Peyer's patch (tissue), 4 donors: ENCODE measurements around the gene MAP3K3. TPM values are rescaled to one million over a fixed set of nuclear protein-coding genes. Genes with fewer than 3 reads are reported as not detected.

Source experiments
- DNase-seq, 3 donors: peaks; one replicate each; pipeline ENCODE4 v3.0.0-alpha.2; 2017 to 2019
- H3K27ac ChIP-seq, 4 donors: fragments of 200-600 bp; sonication (generic); one replicate each; pipeline ENCODE4 v1.5.1; 2016 to 2019
- H3K27me3 ChIP-seq, 2 donors: fragments of 200-600 bp; sonication (generic); one replicate each; pipeline ENCODE4 v1.5.1; 2019
- H3K36me3 ChIP-seq, 3 donors: fragments of 200-600 bp; sonication (generic); one replicate each; pipeline ENCODE4 v1.5.1; 2016 to 2019
- H3K4me1 ChIP-seq, 4 donors: fragments of 200-600 bp; sonication (generic); one replicate each; pipeline ENCODE4 v1.5.1; 2016 to 2019
- H3K4me3 ChIP-seq, 4 donors: fragments of 200-600 bp; sonication (generic); 1 replicate in 3 of 4; 2 replicates in 1 of 4; pipeline ENCODE4 v1.5.1; 2016 to 2019; ENCODE audit warnings: mild to moderate bottlenecking in 1 of 4
- H3K9me3 ChIP-seq, 4 donors: fragments of 200-600 bp; sonication (generic); one replicate each; pipeline ENCODE4 v1.5.1; 2016 to 2019; ENCODE audit warnings: mild to moderate bottlenecking in 1 of 4
- CTCF ChIP-seq, 6 experiments: fragments of 450-650 bp in 4 of 6; fragments of 200-600 bp in 2 of 6; sonication (generic) in 1 of 6; IDR thresholded peaks; one replicate each; pipeline ENCODE4 v1.5.1; 2017 to 2019; ENCODE audit warnings: antibody characterized with exemption in 6 of 6, mild to moderate bottlenecking in 3 of 6, moderate library complexity in 1 of 6
- POLR2A ChIP-seq, 2 donors: fragments of 450-650 bp; IDR thresholded peaks; one replicate each; pipeline ENCODE4 v1.5.1; 2017; ENCODE audit warnings: antibody characterized with exemption in 2 of 2, mild to moderate bottlenecking in 2 of 2, moderate library complexity in 2 of 2
- total RNA-seq, 4 donors: library from RNA; depleted of rRNA; stranded (reverse); fragments of >200 nt; gene quantifications; one replicate each; pipeline ENCODE4 v1.1.0, GENCODE V29; 2016

MAP3K3 gene
- total RNA-seq, 4 donors from 2014 or later: 17.3 to 61.9 (median 39.2) TPM

GRCh38 chr17:63596856-63597586, 25.2 kb upstream of the MAP3K3 start:
- no peak for DNase-seq
- TF ChIP-seq CTCF (IDR thresholded peaks at IDR 0.05): no peak
- TF ChIP-seq POLR2A (IDR thresholded peaks at IDR 0.05): no peak
- Histone ChIP-seq H3K36me3 (peaks cover 0 to 10% (median 0%) of the 10 kb centered on the region in 3 donors), H3K27ac (no peak overlapping the region), H3K9me3 (no peaks in the 10 kb centered on the region), H3K4me3 (no peak overlapping the region), H3K4me1 (peaks cover 0 to 15% (median 3%) of the 10 kb centered on the region in 4 donors), H3K27me3 (no peaks in the 10 kb centered on the region)

- no peak for DNase-seq
- Histone ChIP-seq H3K4me3 (no peak overlapping the region), H3K9me3 (no peaks in the 10 kb centered on the region), H3K36me3 (peaks cover 0 to 1% (median 0%) of the 10 kb centered on the region in 3 donors), H3K4me1 (peaks cover 0 to 15% (median 3%) of the 10 kb centered on the region in 4 donors), H3K27ac (no peak overlapping the region), H3K27me3 (no peaks in the 10 kb centered on the region)
- TF ChIP-seq POLR2A (IDR thresholded peaks at IDR 0.05) (no peak), CTCF (IDR thresholded peaks at IDR 0.05) (no peak)
Measured at GRCh38 chr17:63598281-63598680, 23.9 kb upstream of the MAP3K3 start.

- TF ChIP-seq POLR2A (IDR thresholded peaks at IDR 0.05) (peak; percentile 58 to 66), CTCF (IDR thresholded peaks at IDR 0.05) (no peak)
Measured at GRCh38 chr17:63600569-63601438, 21.4 kb upstream of the MAP3K3 start, which contains the start of gene TACO1. TACO1 (plus strand) TSS chr17:63600895; CDS start chr17:63601084, 189 bp downstream.

GRCh38 chr17:63601439-63602371, 20.5 kb upstream of the MAP3K3 start:
- peak in 2 of 3 donors; percentile 66 to 75 for DNase-seq
- no peaks in the 10 kb centered on the region for H3K27me3 ChIP-seq
- peak overlapping the region; percentile 78 to 98 (median 84) for H3K4me3 ChIP-seq
- TF ChIP-seq POLR2A (IDR thresholded peaks at IDR 0.05) (no peak), CTCF (IDR thresholded peaks at IDR 0.05) (no peak)
- H3K4me1 ChIP-seq: peaks cover 0 to 15% (median 3%) of the 10 kb centered on the region in 4 donors
- H3K9me3 ChIP-seq: no peaks in the 10 kb centered on the region
- peaks cover 0 to 32% (median 0%) of the 10 kb centered on the region in 3 donors for H3K36me3 ChIP-seq
- peak overlapping the region; percentile 82 to 95 (median 86) for H3K27ac ChIP-seq

More at GRCh38 chr17:63600569-63601438, 21.4 kb upstream of the MAP3K3 start, which contains the start of gene TACO1:
- DNase-seq: peak; percentile 70 to 88 (median 85)
- Histone ChIP-seq H3K27me3 (no peaks in the 10 kb centered on the region), H3K4me1 (peaks cover 0 to 15% (median 3%) of the 10 kb centered on the region in 4 donors), H3K36me3 (peaks cover 0 to 23% (median 0%) of the 10 kb centered on the region in 3 donors), H3K9me3 (no peaks in the 10 kb centered on the region), H3K27ac (peak within 1 kb of the TSS; percentile 82 to 95 (median 86)), H3K4me3 (peak within 1 kb of the TSS; percentile 78 to 98 (median 84))
